ENCODE results near the gene SUPT5H. TPM values are rescaled to one million over a fixed set of nuclear protein-coding genes. Genes with fewer than 3 reads are reported as not detected.

SUPT5H gene
- total and polyA plus RNA-seq, 2 of the 8 experiments (the other 6 are each of a cell fraction or from before 2014, with no cell fraction given) = 77.8 to 111 TPM

DNA sequence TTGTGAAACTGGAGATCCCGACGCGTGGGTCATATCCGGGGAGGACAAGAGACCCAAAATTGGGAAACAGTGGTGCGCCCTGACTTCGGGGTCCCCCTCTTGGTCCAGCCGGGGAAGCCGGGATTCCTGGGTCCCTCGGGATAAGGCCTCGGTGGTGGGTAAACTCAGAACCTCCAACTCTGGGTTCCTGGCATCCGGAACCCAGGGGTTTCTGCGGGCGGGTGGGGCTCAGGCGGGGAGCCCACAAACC is 38.0 kb upstream of the SUPT5H start:
- H3K18ac ChIP-seq (ENCODE audit: extremely low read depth, low read length) = peak overlapping the region; percentile 71
- H3K56ac ChIP-seq (replicated peaks; ENCODE audit: insufficient read length, low read depth, low read length) = no peak overlapping the region
- H2BK20ac ChIP-seq (ENCODE audit: low read length) = no peak overlapping the region
- peak overlapping the region; percentile 59 to 77 (median 70); a peak in 6 of 7 replicates for H3K9ac ChIP-seq (replicated peaks in 1 of 4; ENCODE audit: extremely low read depth in 1 of 4, low read depth in 3 of 4, low read length in 3 of 4)
- peak overlapping the region; percentile 63 to 91 (median 84) for H3K4me3 ChIP-seq (ENCODE audit: extremely low read depth in 1 of 4, insufficient read depth in 2 of 4, low read depth in 3 of 4, low read length in 4 of 4)
- H3K23ac ChIP-seq (ENCODE audit: insufficient read length) = no peak overlapping the region
- no peaks in the 10 kb centered on the region for H3K79me1 ChIP-seq (ENCODE audit: low read depth, low read length)
- H2BK5ac ChIP-seq (ENCODE audit: low read depth, low read length) = no peak overlapping the region; the same call in 1 of the 2 replicates
- no peak overlapping the region for H3K14ac ChIP-seq (ENCODE audit: insufficient read length)
- H3K79me2 ChIP-seq (ENCODE audit: control insufficient read depth in 1 of 2, insufficient read depth in 2 of 2, low read length in 2 of 2) = peaks cover 0 to 20% of the 10 kb centered on the region in 2 experiments; a peak in 1 of 4 replicates
- 1% methylated on average over 10 of the region's 14 CpGs; no CpG with 5 or more reads in 1 of the 2 experiments for WGBS, 2 experiments (ENCODE audit: extremely low coverage in 1 of 2, insufficient coverage in 1 of 2, insufficient read length in 1 of 2, insufficient replicate concordance in 2 of 2, low coverage in 1 of 2, low lambda C conversion rate in 2 of 2, missing lambda C conversion rate in 1 of 2)
- H3K23me2 ChIP-seq (ENCODE audit: low read depth, low read length) = peaks cover 26% of the 10 kb centered on the region
- no peak for FAIRE-seq
- H3K4me2 ChIP-seq (ENCODE audit: insufficient read depth in 1 of 2, low read depth in 2 of 2, low read length in 2 of 2) = peak overlapping the region; percentile 81 to 84
- H3K36me3 ChIP-seq (ENCODE audit: control insufficient read depth in 2 of 4, insufficient read depth in 4 of 4, low read length in 3 of 4) = peaks cover 0 to 5% (median 0%) of the 10 kb centered on the region in 4 experiments; a peak in 1 of 8 replicates
- no peak overlapping the region for H4K5ac ChIP-seq (ENCODE audit: insufficient read length, low read depth, low read length)
- no peak overlapping the region for H2AFZ ChIP-seq (ENCODE audit: low read length)
- H3K9me3 ChIP-seq (ENCODE audit: insufficient read depth in 2 of 2, low read depth in 1 of 2, low read length in 1 of 2) = no peaks in the 10 kb centered on the region
- CTCF ChIA-PET (ENCODE audit: partially characterized antibody) = interaction anchor here (1.0 to 3.9 kb wide), 4 partner anchors 10 to 32 kb away, joined by 3 to 38 read pairs (median 3); no protein-coding TSS in a partner anchor
- no peak overlapping the region for H3K4ac ChIP-seq (replicated peaks; ENCODE audit: insufficient read length, low read depth, low read length)
- H4K20me1 ChIP-seq (replicated peaks in 1 of 2; ENCODE audit: control insufficient read depth in 1 of 2, insufficient read depth in 2 of 2, low read length in 2 of 2) = peaks cover 0 to 5% of the 10 kb centered on the region in 2 experiments
- POLR2A ChIA-PET (ENCODE audit: partially characterized antibody) = interaction anchor here (0.6 to 14.3 kb wide), 11 partner anchors 9 to 1502 kb away, joined by 3 to 234 read pairs (median 5); partner anchors contain the start of genes MED29, PAF1, RPS16 and TIMM50
- 0 out of 2 replicates have a peak overlapping the region, but pooled peaks have one; percentile 56 for H3K27ac ChIP-seq (ENCODE audit: low read depth, low read length)
- H2BK15ac ChIP-seq (ENCODE audit: low read length) = no peak overlapping the region
- H4K91ac ChIP-seq (replicated peaks; ENCODE audit: insufficient read length, low read length) = no peak overlapping the region
- H4K8ac ChIP-seq (ENCODE audit: extremely low read depth, insufficient read depth, low read length) = no peak overlapping the region
- no peak overlapping the region for H2AK5ac ChIP-seq (ENCODE audit: low read depth, low read length)
- DNase-seq (ENCODE audit: low read depth in 1 of 2, low spot score in 2 of 2) = no peak
- H2BK120ac ChIP-seq (replicated peaks; ENCODE audit: low read depth, low read length) = no peak overlapping the region
- H2BK12ac ChIP-seq (ENCODE audit: low read depth, low read length) = no peak overlapping the region; the same call in 1 of the 2 replicates
- H3K4me1 ChIP-seq (replicated peaks in 1 of 4; ENCODE audit: control insufficient read depth in 3 of 4, insufficient read depth in 4 of 4, low read length in 3 of 4) = peaks cover 10 to 43% (median 22%) of the 10 kb centered on the region in 4 experiments
- H3K27me3 ChIP-seq (replicated peaks in 1 of 4; ENCODE audit: control insufficient read depth in 3 of 4, extremely low read depth in 1 of 4, insufficient read depth in 3 of 4, low read length in 3 of 4) = no peaks in the 10 kb centered on the region

Data from H1 (cell line).